Hematopoietic multipotent progenitor cell treated with erythropoietin and hydrocortisone succinate and interleukin-3 and kit ligand, for 8 days (in vitro differentiated cells): Measurements from ENCODE around the gene STXBP6.

Experiments
- DNase-seq: peaks from one replicate; pipeline ENCODE4 v3.0.0-alpha.2; 2015

The STXBP6 gene

DNA sequence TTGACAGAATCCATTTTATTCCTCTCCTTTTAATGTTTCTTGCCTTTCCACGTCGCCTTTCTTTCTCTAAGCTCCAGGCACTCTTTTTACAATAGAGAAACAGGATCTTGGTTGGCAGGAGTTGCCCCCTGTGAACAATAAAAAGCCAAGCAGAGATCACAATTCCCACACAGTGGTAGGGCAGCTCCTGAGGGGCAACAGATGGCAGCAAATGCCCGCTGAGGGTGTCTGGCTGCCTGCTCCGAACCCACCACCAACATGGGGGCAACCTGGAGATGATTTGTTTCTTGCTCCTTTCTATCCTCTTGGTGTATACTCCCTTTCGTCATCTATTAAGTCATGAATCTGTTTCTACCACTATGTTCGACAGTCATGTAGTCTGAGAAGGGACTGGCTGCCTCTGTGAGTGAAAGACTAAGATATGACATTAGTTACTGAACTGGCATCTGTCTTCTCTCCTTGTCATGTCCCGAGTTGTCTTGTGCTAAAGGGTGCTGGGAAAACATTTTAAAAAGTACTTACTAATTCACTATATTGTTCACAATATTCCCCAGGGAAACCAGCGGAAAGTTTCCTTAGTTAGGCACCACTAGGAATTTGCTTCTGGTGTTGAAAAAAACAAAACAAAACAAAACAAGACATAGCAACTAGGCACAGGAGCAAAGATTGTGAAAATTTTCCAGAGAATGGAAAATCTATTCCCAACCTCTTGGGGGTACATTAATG, 170.1 kb downstream of the STXBP6 start:
- no peak for DNase-seq

DNA sequence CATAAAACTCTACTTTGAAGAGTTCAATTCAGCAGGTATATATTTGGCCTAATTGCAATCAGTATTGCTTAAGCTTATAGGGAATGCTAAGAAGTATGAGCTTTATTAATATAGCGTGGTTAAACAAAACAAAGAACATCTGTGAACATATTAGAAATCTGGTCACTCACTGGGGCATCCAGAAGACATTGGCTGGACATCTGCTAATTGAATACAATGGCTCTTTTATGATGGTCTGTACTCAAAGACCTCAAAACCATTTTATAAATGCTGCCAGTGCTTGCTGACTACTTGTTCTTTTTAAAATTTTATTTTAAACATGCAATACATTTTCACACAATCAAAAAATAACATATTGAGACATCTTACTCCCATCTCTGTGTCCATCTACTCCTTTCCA, 173.0 kb downstream of the STXBP6 start:
- no peak for DNase-seq

DNA sequence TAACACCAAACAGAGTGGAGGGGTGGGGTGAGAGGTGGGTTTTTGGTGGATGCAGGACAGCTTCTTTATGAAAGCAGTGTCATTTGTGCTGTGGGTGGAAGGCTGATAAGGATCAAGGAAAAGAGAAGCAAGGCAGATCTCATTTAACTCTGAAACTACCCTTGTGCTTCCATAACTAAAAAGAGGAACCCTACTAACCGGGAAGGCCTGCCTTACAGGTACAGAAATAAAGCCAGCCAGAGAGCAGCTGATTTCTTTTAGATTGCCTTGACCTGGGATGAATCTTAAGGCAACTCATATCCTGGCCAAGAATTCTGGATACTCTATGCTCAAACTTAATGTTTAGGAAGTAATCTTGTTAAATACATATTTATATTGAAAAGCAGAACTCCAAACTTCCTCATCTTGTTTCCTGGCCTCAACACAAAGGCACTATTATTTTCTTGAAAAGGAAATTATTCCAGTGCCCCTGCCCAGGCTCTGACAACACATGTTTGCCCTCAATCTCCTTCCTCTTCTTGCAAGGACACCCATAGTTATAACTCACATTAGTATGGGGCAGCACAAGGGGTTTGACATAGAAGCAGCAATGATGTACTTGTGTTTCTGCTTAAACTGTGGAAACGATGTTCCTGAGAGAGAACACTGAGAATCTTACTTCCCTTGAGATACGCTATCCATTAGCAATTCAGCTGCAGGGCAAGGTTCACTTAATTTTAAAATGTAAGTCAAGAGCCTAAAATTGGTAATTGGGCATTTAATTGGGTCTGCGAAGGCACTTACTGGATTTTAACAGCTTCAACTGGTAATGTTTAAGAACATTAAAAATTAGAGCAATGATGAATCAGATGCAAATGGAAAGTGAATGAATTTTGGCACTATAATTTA, 173.7 kb downstream of the STXBP6 start:
- DNase-seq: no peak

GRCh38 chr14:24875203-24875838, 174.6 kb downstream of the STXBP6 start:
- no peak for DNase-seq

DNA sequence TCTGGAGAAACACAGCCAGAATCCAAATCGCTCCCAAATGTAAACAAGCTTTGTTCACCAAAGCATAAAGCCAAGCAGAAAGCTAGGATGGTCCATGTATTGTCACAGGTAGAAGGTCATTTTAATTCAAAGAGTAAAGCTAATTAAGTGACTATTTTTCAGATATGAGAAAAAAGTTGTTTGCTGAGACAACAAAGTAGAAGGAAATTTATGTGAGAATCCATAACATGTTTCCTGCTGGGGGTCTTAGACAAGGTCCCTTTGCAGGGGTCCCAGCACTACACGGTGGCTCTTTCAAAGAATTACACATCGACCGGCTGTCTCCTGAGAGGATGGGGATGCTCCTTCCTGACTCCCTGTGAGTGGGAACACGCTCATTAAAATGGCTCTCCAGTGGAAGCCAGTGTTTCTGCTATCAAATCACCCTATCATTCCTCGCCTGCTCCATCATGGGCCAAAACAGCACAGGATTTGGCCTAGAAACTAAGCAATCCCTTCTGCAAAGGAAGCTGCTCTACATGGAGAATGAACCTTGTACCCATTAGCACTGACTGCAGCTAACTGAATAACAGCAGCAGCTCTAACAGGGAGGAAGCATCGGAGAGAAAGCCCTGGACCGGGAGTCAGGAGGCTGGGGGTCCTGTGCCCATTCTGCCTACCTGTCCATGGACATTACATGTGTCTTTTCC, 175.3 kb downstream of the STXBP6 start:
- no peak for DNase-seq

DNA sequence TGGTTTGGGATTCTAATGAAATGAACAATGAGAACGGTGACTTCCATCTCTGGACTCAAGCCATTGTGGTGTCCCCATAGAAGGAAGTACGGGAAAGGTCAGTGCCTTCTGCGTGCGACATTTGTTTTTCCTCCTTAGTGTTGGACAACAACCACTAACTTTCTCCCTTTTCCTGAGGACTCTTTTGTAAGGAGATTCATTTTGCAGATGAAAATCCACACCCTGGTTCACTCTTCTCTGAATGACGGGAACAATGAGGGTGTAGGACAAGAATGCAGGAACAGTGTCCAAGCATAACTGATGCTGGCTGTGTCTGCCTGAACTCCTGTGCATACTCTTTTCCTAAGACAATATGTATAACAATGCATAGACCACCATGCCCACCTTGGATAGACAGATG, 176.4 kb downstream of the STXBP6 start:
- DNase-seq: no peak

DNA sequence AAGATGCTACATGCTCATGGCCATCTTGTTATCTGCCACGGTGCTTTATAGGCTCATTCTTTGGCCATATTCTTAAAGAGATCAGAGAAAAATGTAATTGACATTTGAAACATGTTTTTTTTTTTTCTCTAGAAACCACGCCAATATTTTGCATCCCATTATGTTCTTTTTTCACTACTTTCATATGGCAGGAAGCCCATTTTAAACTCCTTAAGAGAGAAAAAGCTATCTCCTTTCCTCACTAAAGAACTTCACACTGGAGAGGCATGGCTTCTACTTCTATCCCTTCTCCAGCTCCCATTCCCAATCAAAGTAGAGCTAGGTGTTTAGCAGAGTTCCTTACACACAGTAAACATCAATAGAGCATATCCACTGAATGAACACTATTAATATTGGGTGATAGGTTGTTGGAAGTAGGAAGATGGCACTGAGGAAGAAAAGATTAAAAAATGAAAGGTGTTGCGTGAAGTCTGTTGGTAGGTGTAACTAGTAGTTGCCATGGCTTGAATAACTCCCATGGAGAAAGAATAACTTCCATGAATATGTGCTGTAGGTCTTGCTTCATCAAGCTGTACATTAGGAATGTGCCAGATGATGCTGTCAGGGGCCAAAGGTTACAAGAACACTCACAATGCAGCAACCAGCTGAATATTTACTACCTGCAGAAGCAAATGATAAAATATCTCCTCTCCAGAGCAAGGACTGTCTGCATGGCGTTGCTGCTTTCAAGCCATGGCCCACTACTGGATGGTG, 178.8 kb downstream of the STXBP6 start:
- no peak for DNase-seq

- no peak for DNase-seq
Measured at GRCh38 chr14:24868389-24868788, 181.6 kb downstream of the STXBP6 start.

DNA sequence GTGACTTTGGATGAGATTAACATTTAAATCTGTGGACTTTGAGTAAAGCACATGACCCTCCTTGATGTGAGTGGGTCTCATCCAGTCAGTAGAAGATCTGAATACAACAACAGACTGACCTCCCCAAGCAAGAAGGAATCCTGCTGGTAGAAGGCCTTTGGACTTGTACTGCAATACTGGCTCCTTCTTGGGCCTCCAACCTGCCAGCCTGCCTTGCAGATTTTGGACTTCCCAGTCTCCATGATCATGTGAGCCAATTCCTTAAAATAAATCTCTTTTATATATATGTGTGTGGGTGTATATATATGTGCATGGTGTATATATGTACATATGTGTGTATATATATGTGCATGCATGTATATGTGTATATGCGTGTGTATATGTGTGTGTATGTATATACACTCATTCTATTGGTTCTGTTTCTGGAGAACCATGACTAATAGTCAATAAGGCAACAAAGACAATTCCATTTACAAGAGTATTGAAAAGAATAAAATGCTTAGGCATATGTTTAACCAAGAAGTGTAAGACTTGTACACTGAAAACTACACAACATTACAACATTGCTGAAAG, 183.8 kb downstream of the STXBP6 start:
- DNase-seq: no peak

GRCh38 chr14:24863968-24864684, 185.8 kb downstream of the STXBP6 start:
- DNase-seq: no peak

DNA sequence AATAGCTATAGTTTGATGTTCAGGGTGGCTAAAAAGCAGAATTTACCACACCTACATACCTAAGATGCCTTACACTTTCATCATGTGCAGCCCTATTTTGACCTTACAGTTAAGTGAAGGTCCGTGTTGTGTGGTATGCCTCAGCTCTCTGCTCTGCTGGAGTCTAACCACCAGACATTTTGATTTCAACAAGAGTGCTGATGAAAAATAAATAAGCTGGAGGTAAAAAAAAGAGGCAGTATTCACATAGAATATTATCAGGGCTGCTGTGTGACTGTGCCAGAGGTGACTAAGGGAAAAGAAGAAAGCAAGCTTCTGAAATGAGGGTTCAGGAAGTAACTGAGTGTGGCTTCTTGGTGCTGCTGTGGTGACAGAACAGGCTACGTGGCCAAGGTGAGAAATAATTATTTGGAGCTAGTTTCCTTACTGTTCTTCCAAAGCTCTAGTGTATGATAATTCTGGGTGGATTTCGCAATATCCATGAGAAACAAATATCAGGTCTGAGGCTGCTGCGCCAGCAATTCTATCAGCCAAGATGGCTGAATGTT, 188.8 kb downstream of the STXBP6 start:
- no peak for DNase-seq

DNA sequence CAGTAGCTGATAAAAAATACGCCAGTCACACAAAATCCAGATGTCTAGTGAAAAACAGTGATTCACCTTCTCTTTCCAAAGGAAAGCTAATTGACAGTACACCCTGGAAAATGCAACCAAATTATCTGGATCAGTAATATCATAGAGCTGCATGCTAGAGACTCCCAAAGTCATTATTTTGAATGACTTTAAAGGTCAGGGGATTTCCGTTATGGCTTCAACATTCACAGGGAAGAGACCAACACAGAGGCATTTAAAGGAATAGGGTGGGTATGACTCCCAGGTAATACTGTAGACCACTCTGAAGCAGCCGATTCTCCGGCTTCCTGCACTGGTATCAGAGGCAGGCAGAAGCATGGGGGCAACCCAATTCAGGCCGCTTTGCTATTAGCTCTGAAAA, 190.4 kb downstream of the STXBP6 start:
- no peak for DNase-seq

DNA sequence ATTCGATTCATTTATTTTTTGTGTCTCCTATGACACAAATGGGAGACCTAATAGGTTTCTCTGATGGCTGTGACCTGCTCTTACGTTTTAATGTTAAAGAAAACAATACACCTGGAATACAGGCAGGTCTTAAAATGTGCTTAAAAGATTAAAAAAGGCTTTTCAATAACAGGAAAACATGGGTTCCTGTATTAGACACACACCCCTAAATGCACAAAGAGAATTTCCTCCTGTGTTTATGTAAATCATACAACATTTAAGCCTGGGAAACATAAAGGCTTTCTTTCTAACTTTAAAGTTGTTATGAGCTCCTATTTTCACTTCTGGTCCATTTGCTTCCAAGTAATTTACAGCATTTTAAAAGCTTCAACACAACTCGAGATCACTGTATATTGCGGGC, 191.3 kb downstream of the STXBP6 start:
- DNase-seq: no peak

DNA sequence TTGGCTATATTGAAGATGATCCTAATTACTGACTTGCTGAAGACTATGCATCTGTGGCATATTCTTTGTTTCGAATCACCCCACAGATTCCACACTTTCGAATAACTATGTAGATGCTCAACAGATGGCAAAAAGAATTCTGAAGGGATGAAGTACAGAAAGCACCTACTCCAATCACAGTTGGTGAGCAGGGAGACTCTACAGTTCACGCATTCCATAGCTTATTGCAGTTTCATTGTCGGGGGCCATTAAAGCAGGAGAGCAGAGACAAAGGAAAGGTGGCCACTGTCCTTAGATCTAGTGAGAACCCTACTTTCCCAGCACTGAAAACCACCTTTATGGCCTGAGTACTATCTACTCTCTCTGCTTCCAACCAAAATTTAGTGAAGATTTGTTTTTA, 191.9 kb downstream of the STXBP6 start:
- no peak for DNase-seq

DNA sequence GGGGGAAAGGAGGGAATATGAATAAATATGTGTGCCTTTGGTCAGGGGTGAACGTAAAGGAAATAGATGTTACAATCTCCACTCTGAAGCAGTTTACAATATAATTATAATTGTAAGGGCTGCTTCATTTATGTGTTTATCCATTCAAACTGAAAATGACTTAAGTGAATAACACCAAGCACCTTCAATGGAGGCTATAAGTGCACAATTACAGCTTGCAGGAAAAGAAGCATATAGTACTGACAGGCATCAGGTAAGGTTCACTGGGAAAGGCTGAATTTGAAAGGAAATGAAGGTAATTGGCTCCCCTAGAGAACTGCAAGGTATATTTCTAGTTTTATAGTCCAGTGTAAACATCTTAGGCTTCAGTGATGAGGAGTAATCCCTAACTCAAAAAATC, 192.7 kb downstream of the STXBP6 start:
- DNase-seq: no peak

DNA sequence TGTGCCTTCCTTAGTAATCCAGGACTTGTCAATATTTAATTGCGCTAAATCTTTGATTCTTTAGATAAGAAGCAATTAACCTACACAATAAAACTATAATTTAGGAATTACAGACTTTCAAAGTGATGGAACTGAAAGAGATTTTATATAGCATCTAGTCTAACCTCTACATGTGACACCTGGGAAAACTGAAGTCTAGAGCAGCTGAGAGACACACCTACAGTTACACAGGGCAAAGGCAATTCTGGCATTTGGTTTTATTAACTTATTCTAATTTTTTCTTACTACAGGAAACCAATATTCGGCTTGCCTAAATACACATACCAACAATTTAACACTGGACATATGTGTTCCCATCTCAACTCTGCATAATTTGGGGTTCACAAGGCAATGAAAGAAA, 196.5 kb downstream of the STXBP6 start:
- no peak for DNase-seq

DNA sequence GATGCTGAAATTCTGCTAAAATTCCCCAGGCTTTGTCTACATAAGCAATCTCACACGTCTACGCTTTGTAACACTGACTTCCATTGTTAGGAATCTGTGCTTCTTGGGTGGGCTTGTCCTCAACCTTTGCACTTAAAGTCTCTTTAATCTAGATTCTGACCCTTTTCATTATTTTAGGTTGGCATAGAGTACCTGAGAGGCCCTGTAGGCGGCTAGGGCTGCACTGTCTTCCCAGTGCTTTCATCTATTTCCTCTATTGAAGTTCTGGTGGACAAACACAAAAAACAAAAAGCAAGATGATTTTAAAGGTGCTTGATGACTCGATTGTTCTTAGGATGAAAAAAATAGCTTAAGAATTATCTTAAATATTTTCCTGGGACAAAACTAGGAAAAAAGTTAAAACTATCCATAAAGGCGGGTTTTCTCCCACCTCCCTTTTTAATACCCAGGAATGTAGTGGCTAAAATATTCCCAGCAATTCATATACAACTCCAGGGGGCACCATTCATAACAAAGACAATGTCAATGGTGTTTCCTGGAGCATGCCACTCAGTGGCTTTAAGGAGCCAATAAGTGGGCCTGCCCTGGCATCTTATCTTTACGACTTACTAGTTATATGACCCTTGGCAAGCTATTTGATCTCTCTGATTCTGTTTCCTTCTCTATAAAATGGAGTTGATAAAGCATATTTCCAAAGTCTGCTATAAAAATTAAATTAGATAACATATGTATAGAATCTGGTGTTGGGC, 197.5 kb downstream of the STXBP6 start:
- no peak for DNase-seq

- no peak for DNase-seq
Measured at GRCh38 chr14:24851837-24852236, 198.1 kb downstream of the STXBP6 start.

DNA sequence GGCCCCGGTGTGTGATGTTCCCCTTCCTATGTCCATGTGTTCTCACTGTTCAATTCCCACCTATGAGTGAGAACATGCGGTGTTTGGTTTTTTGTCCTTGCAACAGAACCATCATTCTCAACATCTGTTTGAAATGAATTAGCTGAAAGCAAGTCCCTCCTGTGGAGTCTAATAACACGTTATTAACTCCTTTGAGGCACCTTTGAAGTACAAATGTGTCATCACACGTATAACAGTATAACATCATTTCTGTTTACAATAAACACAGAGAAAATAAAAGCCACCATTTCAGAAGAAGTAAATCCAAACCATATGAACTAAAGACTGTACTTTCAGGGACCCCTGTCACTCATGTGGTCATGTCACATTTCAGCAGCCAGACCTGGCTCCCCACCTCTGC, 198.5 kb downstream of the STXBP6 start:
- no peak for DNase-seq

- DNase-seq: no peak
Measured at GRCh38 chr14:24850072-24850471, 199.9 kb downstream of the STXBP6 start.
